Inflammatory macrophage treated with lipopolysaccharide for 1 hour (primary cell): ENCODE measurements around the gene STK32C.
"Not testable (repeated sequence)": the region's sequence is repeated elsewhere in the genome, so short reads cannot be mapped to it uniquely, and the experiment has no call there.

Source experiments
- DNase-seq, 2 donors: peaks; one replicate each; pipeline ENCODE4 v3.0.0-alpha.2; 2020 to 2022

STK32C gene

GRCh38 chr10:132162590-132163277 lies 145.0 kb downstream of the STK32C start:
- DNase-seq = no peak

- no peak for DNase-seq
These were observed 145.7 kb downstream of the STK32C start for GRCh38 chr10:132162021-132162531.

- DNase-seq = not testable (repeated sequence)
These were observed 146.7 kb downstream of the STK32C start for GRCh38 chr10:132160834-132161622.

- DNase-seq = not testable (repeated sequence)
These were observed 147.5 kb downstream of the STK32C start for GRCh38 chr10:132160231-132160630.

- not testable (repeated sequence) for DNase-seq
These were observed 148.2 kb downstream of the STK32C start for GRCh38 chr10:132159302-132160230.

GRCh38 chr10:132158823-132159222 lies 148.9 kb downstream of the STK32C start:
- no peak for DNase-seq

- DNase-seq = no peak
These were observed 149.5 kb downstream of the STK32C start for GRCh38 chr10:132158122-132158741.
